HK-2 (cell line): ENCODE data around the gene KIRREL3.

Experiments used
- DNase-seq: peaks from one replicate; pipeline ENCODE4 v3.0.0-alpha.2; 2018; ENCODE audit not compliant: unreplicated experiment

Gene KIRREL3

GRCh38 chr11:126467046-126467370 is 533.6 kb downstream of the KIRREL3 start:
- no peak for DNase-seq

GRCh38 chr11:126466236-126467045 is 534.1 kb downstream of the KIRREL3 start:
- DNase-seq: no peak

- DNase-seq: no peak
Measured at GRCh38 chr11:126465573-126466188, 534.9 kb downstream of the KIRREL3 start.

- no peak for DNase-seq
Measured at GRCh38 chr11:126464796-126465195, 535.8 kb downstream of the KIRREL3 start.

- DNase-seq: no peak
Measured at GRCh38 chr11:126462422-126462821, 538.1 kb downstream of the KIRREL3 start.

GRCh38 chr11:126461996-126462395 is 538.6 kb downstream of the KIRREL3 start:
- no peak for DNase-seq

GRCh38 chr11:126461096-126461440 is 539.5 kb downstream of the KIRREL3 start:
- no peak for DNase-seq

GRCh38 chr11:126460417-126461095 is 540.0 kb downstream of the KIRREL3 start:
- no peak for DNase-seq

- no peak for DNase-seq
Measured at GRCh38 chr11:126459691-126460281, 540.8 kb downstream of the KIRREL3 start.

GRCh38 chr11:126457817-126458216 is 542.8 kb downstream of the KIRREL3 start:
- DNase-seq: no peak

GRCh38 chr11:126456783-126457542 is 543.6 kb downstream of the KIRREL3 start:
- DNase-seq: no peak

- no peak for DNase-seq
Measured at GRCh38 chr11:126456089-126456488, 544.5 kb downstream of the KIRREL3 start.

- DNase-seq: no peak
Measured at GRCh38 chr11:126452241-126453101, 548.1 kb downstream of the KIRREL3 start.

GRCh38 chr11:126451211-126451802 is 549.3 kb downstream of the KIRREL3 start:
- no peak for DNase-seq

- no peak for DNase-seq
Measured at GRCh38 chr11:126450806-126451205, 549.8 kb downstream of the KIRREL3 start.

- DNase-seq: no peak
Measured at GRCh38 chr11:126450198-126450597, 550.4 kb downstream of the KIRREL3 start.

GRCh38 chr11:126446581-126446980 is 554.0 kb downstream of the KIRREL3 start:
- DNase-seq: no peak

GRCh38 chr11:126444072-126444471 is 556.5 kb downstream of the KIRREL3 start:
- no peak for DNase-seq

- DNase-seq: no peak
Measured at GRCh38 chr11:126443120-126443519, 557.5 kb downstream of the KIRREL3 start.

GRCh38 chr11:126440792-126441514 is 559.6 kb downstream of the KIRREL3 start:
- peak; percentile 80 for DNase-seq
